ENCODE measurements around the gene BRAT1.

BRAT1 gene

DNA sequence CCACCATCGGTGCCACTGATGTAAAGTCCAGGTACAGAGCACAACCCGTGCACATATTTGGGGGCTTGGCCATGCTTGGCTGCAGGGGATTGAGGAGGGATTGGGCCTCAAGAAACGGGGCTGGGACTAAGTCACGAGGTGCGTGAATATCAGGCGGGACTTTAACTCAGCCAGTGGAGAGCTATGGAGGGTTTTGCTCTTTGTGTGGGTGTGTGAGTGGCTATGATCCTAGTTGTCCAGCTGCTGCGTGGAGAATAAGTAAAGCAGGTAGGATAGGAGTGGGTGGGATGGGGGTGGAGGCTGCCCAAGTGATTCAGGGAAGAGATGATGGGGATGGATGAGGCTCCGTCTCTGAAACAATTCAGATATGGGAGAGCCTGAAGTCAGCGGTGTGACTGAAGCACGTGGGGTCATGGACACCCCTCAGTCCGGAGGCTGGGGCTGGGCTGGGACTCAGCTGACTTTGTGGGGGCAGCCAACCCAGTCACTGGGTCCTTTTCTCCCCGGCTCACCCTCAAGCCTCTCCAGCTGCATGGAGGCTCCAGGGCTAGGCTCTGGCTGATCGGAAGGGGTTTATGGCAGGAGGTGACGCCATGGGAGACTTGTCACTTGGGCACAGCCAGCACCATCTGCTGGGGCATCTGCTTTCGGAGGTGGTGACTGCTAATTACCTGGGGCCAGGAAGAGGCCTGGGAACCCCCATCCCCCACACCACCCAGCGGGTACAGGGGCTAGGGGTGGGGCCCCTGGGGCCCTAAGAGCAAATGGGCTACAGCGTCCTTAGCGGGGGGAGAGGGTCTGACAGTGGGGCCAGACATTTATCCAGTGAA is 37.4 kb downstream of the BRAT1 start:
- ATAC-seq, result no peak
- DNase-seq, result no peak
- Mint-ChIP-seq H3K4me1 (peaks cover 38% of the 10 kb centered on the region), H3K4me3 (peak overlapping the region; percentile 63 to 67), H3K27me3 (no peaks in the 10 kb centered on the region), H3K9me3 (no peaks in the 10 kb centered on the region), H3K27ac (peak overlapping the region in 1 of 2 donors; percentile 35)

DNA sequence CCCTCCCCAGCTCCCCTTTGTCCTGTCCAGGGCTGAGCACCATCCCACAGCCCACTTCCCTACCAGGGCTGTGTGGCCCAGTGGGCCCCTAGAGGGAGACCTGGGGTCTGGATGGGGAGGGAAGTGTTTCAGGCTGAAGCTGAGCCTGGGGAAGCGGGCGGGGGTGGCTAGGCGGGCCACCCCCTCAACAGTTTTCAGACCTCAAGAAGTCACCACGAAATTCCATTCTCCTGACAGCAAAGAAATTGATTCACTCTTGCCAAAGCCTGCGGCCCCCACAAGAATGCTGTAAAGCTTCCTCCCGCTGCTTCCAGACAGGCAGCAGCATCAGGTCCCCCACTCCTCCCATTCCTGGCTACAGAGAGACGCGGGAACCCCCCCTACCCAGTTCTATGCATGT is 38.3 kb downstream of the BRAT1 start:
- H3K27me3 Mint-ChIP-seq, result no peaks in the 10 kb centered on the region
- H3K9me3 Mint-ChIP-seq, result no peaks in the 10 kb centered on the region
- no peak overlapping the region for H3K27ac Mint-ChIP-seq
- peaks cover 38% of the 10 kb centered on the region for H3K4me1 Mint-ChIP-seq
- DNase-seq (no peak), ATAC-seq (no peak)
- H3K4me3 Mint-ChIP-seq, result no peak overlapping the region

DNA sequence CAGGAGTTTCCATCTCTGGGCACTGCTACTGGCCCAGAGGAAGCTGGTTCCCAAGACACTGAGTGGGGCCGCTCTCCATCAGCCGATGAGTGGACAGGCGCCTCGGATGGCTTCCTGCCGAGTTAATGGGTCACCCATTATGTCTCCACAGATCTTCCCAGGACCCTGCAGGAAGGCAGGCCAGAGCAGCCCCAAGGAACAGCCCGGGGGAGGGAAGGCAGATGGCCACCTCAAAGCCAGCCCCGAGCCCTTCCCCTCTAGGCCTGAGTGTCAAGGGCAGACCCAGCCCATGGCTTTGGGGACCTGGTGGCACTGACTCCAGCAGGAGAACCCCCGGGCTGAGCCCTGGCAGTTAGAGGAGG is 39.1 kb downstream of the BRAT1 start:
- Mint-ChIP-seq H3K4me1 (peaks cover 41% of the 10 kb centered on the region), H3K4me3 (no peak overlapping the region), H3K27ac (no peak overlapping the region), H3K27me3 (no peaks in the 10 kb centered on the region), H3K9me3 (no peaks in the 10 kb centered on the region)
- ATAC-seq, result no peak
- no peak for DNase-seq

DNA sequence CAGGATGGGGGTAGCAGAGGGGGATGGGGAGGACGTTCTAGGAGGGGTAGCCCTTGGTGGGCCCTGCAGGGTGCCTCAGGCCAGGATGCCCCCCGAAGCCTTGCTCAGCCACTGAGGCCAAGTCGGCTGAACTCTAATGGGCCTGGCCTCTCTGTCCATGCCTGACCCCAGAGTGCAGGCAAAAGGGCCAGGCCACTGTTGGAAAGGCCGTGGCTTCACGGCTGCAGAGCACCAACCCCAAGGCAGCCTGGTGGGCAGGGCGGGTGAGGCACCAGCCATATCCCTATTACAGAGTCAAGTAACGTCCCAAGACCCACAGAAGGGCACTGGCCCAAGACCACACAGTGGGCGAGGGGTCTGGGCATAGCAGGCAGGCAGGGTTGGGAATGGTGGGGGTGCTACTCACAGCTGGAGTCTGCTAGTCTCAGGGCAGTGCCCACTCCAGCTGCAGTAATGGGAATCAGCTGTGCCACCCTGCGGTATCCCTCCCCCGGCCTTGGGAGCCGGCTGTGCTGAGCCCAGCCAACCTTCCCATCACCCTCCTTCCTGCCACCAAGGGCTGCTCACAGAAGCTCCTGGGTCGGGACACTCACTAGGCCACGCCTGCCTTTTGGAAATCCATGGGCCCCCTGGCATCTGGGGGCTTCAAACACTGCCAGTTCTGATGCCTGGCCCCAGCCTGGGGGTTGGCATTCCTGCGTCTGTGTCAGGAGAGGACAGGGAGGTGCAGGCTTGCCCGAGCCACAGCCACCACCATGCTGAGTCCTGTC is 39.7 kb downstream of the BRAT1 start:
- no peak overlapping the region for H3K27ac Mint-ChIP-seq
- H3K4me3 Mint-ChIP-seq, result no peak overlapping the region
- no peak for ATAC-seq
- no peak for DNase-seq
- no peaks in the 10 kb centered on the region for H3K27me3 Mint-ChIP-seq
- no peaks in the 10 kb centered on the region for H3K9me3 Mint-ChIP-seq
- peaks cover 47% of the 10 kb centered on the region for H3K4me1 Mint-ChIP-seq

DNA sequence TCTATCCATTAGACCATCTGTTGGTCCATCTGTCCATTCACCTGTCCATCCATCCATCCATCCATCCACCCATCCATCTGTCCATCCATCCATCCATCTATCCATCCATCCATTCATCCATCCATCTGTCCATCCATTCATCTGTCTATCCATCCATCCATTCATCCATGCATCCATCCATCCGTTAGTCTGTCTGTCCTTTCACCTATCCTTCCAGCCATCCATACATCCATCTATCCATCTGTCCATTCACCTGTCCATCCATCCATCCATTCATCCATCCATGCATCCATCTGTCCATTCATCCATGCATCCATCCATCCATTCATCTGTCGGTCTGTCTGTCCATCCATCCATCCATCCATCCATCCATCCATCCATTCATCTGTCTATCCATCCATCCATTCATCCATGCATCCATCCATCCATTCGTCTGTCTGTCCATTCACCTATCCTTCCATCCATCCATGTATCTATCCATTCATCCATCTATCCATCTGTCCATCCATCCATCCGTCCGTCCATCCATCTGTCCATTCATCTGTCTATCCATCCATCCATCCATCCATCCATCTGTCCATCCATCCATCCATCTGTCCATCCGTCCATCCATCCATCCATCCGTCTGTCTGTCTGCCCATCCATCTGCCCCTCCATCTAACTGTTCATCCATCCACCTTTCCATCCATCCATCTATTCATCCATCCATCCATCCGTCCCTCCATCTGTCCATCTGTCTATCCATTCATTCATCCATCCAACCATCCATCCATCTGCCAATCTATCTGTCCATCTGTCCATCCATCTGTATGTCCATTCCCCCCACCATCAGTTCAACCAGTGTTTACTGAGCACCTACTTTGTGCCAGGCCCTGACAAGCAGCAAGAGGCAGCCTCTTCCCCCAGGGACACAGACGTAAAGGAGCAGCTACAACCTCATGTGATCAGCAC is 40.6 kb downstream of the BRAT1 start:
- ATAC-seq, result no peak
- DNase-seq, result no peak
- Mint-ChIP-seq H3K4me3 (no peak overlapping the region), H3K27me3 (no peaks in the 10 kb centered on the region), H3K4me1 (peaks cover 56% of the 10 kb centered on the region), H3K9me3 (no peaks in the 10 kb centered on the region), H3K27ac (no peak overlapping the region)

DNA sequence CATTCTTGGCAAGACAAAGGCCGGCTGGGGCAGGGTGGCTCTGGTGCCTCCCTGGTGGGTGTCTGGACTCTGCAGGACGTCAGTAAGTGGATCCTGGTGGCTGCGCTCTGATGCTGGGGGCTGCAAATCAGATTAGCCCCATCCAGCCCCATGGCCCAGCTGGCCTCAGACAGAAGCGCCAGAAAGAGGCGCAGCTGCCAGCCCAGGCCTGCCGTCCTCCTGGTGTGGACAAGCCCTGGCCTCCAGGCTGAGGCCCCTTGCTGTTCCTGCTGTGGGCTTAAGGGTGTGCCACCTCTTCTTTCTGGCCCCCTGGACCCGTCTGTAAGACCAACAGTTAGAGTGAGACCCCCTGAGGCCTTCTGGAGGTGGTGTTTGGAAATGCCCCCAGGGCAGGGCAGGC is 41.6 kb downstream of the BRAT1 start:
- Mint-ChIP-seq H3K27ac (no peak overlapping the region), H3K4me1 (peaks cover 66% of the 10 kb centered on the region), H3K9me3 (no peaks in the 10 kb centered on the region), H3K27me3 (no peaks in the 10 kb centered on the region), H3K4me3 (no peak overlapping the region)
- DNase-seq (peak in 1 of 2 donors; percentile 9), ATAC-seq (no peak)

DNA sequence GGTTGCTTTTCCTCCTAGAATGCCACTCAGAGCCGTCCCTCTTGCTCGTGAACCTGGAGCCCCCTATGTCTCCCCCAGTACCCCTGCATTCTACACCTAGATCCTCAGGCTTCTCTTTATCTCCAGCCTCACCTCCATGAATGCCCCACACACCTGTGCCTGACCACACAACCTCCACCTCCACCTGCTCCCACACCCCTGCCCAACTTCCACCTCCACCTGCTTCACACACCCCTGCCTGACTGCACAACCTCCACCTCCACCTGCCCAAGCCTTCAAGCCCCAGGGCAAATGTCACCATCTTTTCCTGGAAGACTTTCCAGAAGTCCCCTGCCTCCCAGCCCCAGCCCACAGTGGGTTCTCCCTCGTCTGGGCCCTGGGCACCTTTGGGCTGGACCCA is 42.6 kb downstream of the BRAT1 start:
- no peak for ATAC-seq
- no peaks in the 10 kb centered on the region for H3K27me3 Mint-ChIP-seq
- H3K4me1 Mint-ChIP-seq, result peaks cover 67% of the 10 kb centered on the region
- H3K27ac Mint-ChIP-seq, result peak overlapping the region; percentile 48 to 94
- H3K4me3 Mint-ChIP-seq, result peak overlapping the region; percentile 77 to 82
- peak in 1 of 2 donors; percentile 9 for DNase-seq
- H3K9me3 Mint-ChIP-seq, result no peaks in the 10 kb centered on the region

DNA sequence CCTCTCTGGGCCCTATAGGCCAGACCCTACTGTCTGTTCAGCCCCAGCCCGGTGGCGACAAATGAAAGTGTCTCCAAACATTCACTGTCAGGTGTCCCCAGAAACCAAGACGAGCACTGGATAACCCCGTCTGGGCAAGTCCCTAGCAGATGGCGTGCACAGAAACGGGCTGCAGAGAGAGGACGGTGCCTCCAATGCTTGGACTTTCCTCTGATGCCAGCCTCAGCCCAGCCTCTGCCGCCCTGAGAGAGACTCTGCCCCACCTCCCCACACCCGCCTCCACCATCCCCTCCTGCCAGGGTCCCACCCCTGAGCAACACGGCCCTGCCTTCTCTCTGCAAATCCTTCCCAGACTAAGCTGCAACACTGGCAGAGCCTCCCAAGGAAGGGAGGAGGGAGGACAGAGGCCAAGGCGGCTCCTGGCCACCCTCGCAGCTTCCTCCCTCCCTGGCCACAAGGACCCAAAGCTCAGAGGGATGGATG is 43.1 kb downstream of the BRAT1 start:
- ATAC-seq, result peak; percentile 33
- H3K4me3 Mint-ChIP-seq, result peak overlapping the region; percentile 77 to 82
- no peaks in the 10 kb centered on the region for H3K27me3 Mint-ChIP-seq
- no peaks in the 10 kb centered on the region for H3K9me3 Mint-ChIP-seq
- H3K27ac Mint-ChIP-seq, result peak overlapping the region; percentile 94 to 97
- H3K4me1 Mint-ChIP-seq, result peaks cover 66% of the 10 kb centered on the region
- peak in 1 of 2 donors; percentile 55 for DNase-seq

DNA sequence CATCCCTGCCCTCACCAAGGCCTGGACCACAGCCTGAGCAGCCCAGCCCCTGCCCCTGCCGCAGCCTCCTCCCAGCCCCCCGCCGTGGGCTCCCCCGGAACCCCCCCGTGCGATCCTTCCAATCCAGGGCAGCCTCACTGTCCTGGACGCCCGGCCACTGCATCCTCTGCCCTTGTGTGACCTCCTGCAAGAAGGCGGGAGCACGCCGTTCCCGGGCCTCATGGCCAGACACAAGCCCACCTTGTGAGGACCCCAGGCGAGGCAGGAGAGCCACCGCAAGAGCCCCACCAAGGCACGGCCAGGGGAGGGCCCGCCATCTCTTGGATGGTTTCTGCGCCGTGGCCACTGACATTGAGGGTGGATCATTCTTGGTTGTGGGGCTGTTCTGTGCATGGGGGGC is 43.6 kb downstream of the BRAT1 start:
- ATAC-seq, result no peak
- Mint-ChIP-seq H3K4me1 (peaks cover 64% of the 10 kb centered on the region), H3K4me3 (peak overlapping the region; percentile 82 to 84)

DNA sequence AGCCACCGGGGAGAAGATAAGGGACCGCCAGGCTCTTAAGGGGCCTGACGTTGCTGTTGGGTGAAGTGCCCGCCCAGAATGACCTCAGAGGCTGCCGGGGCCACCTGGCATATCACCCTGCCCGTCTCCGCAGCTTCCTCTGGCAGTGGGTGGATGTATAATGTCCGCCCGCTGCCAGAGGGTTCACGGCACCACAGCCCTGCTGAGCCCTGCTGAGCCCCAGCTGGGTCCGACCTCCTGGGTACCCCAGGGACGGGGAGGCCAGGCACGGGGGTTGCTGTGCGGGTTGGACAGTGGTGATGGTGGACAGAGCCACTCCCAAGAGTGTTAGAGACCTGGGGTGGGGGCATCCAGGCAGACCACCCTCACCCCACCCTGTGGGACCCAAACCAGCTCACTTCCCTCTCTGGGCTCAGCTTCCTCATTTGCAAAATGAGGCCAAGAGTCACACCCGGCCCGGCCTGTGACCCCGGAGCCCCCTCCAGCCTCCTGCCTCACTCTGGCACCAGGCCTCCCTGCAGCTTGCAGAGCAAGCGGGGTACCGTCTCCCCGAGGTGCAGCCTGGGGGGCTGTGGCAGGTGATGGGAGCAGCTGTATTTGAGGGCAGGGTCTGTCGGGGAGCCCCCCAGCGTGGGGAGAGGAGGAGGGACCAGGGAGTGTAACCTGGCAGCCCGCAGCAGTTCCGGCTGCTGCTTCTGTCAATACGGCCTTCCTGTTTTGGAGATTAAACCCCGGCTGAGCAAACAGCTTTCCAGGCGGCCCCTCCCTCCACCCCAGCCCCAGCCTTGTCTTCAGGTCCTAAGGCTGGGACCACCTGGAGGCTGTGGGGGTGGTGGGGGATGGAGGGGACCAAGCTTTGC is 44.2 kb downstream of the BRAT1 start:
- ATAC-seq (peak; percentile 63), DNase-seq (peak in 1 of 2 donors; percentile 69)
- Mint-ChIP-seq H3K4me3 (peak overlapping the region; percentile 82 to 84), H3K9me3 (no peaks in the 10 kb centered on the region), H3K4me1 (peaks cover 64% of the 10 kb centered on the region), H3K27ac (peak overlapping the region; percentile 94 to 97), H3K27me3 (no peaks in the 10 kb centered on the region)

More for the DNA sequence above, 43.6 kb downstream of the BRAT1 start:
- Mint-ChIP-seq H3K9me3 (no peaks in the 10 kb centered on the region), H3K27ac (peak overlapping the region; percentile 94 to 97), H3K27me3 (no peaks in the 10 kb centered on the region)
- DNase-seq, result no peak

DNA sequence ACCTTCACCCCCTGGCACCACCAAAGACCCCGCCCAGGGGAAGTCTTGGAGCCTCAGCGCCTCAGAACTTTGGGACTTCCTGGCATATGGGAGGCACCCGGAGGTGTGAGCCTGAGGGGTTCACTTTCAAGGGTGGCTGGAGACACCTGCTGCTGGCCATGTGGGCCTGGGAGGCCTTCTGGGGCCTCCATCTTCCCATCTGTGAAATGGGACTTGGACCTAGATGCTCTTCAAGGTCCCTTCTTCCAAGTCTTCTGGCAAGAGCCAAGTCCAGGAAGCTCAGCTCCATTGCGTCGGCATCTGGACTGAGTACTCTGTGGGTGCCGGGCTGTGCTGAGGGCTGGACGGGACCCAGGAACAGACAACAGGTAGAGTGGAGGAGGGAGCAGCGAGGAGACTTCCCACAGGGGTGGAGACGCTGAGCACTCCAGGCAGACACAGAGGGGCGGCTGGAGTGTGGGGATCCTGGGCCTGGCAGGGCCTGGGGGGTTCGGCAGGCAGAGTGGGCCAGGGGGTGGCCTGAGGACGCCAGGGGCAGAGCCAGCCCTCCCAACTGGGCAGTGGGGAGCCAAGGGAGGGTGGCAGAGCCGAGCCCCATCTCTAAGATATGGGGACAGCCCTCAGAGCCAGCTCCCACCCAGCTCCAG is 45.1 kb downstream of the BRAT1 start:
- Mint-ChIP-seq H3K4me3 (peak overlapping the region; percentile 82 to 84), H3K4me1 (peaks cover 64% of the 10 kb centered on the region), H3K9me3 (no peaks in the 10 kb centered on the region), H3K27me3 (no peaks in the 10 kb centered on the region), H3K27ac (peak overlapping the region; percentile 73 to 97)
- peak in 1 of 2 donors; percentile 10 for DNase-seq
- ATAC-seq, result no peak

DNA sequence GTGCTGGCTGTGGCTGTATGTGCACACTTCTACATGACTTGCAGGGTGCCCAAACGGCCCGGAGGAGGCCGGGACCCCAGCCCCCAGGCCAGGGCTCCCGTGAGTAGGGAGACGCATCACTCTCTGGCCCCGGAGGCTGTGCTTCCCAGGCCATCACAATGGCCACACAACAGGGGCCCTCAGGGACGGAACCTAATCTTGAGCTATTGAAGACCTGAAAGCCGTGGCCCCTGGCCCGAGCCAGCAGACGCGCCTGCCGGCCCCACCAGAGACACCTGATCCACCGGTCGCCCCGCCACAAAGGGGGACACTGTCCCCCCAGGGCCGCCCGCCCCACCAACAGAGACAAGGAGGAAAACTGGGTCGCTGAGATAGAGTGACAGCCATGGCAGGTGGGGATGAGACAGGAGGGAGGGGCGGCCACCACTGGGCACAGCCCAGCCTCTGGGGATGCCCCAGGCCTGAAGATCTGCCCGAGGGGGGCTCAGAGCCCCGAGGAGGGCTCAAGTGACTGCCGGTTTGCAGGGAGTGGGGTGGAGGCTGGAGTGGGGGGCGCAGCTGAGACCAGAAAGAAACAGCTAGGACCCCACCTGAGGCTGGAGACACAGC is 45.9 kb downstream of the BRAT1 start:
- DNase-seq, result no peak
- no peak for ATAC-seq
- Mint-ChIP-seq H3K27ac (no peak overlapping the region), H3K9me3 (no peaks in the 10 kb centered on the region), H3K4me1 (peaks cover 64% of the 10 kb centered on the region), H3K4me3 (peak overlapping the region; percentile 69 to 80), H3K27me3 (no peaks in the 10 kb centered on the region)

DNA sequence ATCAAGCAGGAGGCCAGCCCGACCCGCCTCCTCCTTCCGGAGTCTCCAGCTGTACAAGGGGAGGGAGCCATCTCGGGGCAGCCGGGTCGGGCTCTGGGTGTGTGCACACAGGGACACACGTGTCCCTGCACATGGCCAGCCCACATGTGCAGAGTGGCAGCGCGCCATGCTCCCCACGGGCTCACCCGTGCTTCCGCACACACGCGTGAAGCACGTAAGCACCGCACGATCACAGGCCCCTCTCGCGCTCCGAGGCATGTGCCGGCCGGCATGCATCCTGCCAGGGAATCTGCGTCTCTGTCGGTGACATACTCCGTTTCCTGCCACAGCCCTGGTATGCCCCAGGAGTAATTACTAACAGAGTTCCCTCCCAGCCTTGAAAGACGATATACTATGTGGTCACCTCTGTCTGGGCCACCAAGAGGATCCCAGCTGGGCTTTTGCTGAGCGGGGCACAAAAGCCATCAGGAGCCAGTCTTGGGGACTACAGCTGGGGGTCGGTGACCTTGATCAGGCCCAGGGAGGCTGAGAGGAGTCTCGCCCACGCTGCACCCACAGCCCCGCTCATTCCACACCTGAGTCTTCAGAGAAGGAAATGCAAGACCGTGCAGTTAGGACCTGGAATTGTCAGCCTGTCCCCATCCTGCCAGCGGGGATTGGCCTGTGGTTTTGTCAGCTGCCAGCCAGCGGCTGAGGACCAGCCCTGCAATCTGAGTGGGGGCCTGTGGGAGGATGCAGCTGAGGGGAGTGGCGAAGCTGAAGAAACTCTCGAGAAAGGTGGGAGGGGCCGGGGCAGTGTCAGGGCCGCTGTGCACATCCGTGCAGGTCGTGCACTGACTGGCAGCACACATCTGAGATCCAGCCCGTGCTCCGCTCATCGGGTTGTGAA is 46.8 kb downstream of the BRAT1 start:
- H3K4me3 Mint-ChIP-seq, result peak overlapping the region; percentile 69 to 80
- no peaks in the 10 kb centered on the region for H3K27me3 Mint-ChIP-seq
- H3K4me1 Mint-ChIP-seq, result peaks cover 70% of the 10 kb centered on the region
- DNase-seq (peak in 1 of 2 donors; percentile 72), ATAC-seq (peak; percentile 67)
- no peaks in the 10 kb centered on the region for H3K9me3 Mint-ChIP-seq
- H3K27ac Mint-ChIP-seq, result peak overlapping the region in 1 of 2 donors; percentile 40

All from stimulated activated naive CD8-positive, alpha-beta T cell treated with anti-CD3 and anti-CD28 coated beads, Interleukin-15, amount 100 ng/mL, for 72 hours (primary cell).